Muscle of arm (tissue), 12 donors: Measurements from ENCODE around the gene KLHL35. TPM values are rescaled to one million over a fixed set of nuclear protein-coding genes. Genes with fewer than 3 reads are reported as not detected.
"Not testable (repeated sequence)": the region's sequence is repeated elsewhere in the genome, so short reads cannot be mapped to it uniquely, and the experiment has no call there.

Experiments used
- DNase-seq: peaks from one replicate; pipeline ENCODE4 v3.0.0-alpha.2; 2013
- polyA plus RNA-seq, 12 donors: library from polyadenylated mRNA; unstranded; fragments of 120-200 nt; gene quantifications; one replicate each; pipeline ENCODE4 v1.2.1, GENCODE V29; 2013; ENCODE audit not compliant: insufficient read length in 12 of 12

Gene KLHL35
- polyA plus RNA-seq, 12 donors, result 2.2 to 12.4 (median 3.7) TPM; not detected in 1

DNA sequence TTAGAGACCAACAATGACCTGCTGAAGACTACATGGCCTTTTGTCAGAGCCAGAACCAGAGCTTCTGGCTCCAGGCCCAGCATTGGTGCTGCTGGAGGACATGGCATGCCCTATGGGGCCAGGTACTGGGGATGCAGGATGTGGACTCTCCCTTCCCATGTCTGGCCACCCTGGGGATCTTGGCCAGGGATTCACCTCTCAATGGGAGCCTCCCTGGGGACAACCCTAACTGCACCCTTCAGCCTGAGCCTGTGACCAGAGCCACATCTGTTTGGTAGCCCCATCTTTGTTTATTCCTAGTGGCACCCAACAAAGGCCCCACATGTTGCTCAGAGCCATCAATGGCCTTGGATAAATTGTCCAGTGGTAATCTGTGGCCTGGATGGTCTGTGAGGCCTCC, 5.8 kb downstream of the KLHL35 start:
- DNase-seq, result no peak

DNA sequence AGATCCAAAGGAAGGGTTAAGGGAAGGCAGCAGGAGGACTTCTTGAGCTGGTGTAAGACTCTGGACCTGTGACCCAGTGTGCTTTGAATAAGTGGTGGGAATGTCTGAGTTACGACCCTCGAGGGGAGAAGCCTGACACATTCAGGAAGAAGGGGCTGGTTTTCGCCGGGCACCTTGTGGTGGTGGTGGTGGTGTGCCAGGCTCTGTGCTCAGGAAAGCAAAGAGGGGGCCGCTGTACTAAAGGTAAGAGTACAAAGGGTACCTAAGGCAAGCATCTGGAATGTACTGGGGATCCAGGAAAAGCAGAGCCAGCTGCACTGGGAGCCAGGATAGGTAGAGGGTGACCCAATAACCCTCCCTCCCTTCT, 6.3 kb downstream of the KLHL35 start:
- DNase-seq, result no peak

DNA sequence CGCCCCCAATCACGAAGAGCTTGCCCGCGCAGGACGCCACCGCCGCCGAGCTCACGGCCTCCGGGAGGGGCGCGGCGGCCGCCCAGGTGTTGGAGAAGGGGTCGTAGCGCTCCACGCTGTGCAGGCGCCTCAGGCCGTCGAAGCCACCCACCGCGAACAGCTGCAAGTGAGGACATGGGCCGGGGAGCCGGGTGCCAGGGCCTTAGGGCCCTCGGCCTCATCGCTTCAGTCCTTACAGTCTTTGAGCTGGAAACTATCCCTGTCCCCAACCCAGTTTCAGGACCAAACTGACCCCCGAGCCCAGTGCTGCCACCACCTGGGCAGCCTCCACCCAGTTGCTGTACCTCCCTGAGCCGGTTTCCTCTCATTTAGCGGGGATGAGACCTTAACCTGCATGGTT, 7.6 kb downstream of the KLHL35 start:
- no peak for DNase-seq

DNA sequence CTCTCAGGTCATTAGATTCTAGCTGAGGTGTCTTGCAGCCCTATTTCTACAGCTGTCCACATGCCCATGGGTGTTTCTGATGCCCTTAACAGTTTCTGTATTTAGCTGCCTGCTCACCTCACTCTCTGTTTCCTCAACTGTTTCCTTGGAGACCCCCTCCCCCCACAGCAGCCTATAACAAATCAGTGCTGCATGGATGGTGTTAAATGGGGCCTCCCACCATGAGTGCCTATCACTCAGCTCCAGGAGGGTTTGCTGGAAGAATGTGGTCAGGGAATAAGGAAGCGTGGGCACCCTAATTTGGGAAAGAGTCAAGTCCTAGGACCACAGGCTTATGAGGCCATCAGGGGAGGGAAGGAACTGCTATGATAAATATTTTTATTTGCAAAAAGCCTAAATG, 8.6 kb downstream of the KLHL35 start:
- no peak for DNase-seq

DNA sequence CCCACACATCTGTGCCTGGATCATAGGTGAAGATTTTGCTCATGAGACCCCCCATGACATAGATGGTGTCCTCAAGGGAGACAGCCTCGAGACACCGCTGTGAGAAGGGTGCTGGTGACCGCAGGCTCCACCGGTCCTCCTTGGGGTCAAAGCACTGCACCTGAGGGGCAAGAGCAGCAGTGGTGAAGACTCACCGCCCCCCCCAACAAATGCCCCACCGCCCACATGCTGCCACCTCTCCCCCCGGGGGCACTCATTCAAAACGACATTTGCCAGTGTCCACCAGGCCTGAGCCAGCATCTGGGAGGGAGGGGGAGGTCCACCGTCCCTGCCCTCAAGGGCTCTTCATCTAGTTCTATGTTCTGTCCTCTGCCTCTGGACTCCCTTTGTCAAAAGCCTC, 9.3 kb downstream of the KLHL35 start:
- DNase-seq, result no peak

DNA sequence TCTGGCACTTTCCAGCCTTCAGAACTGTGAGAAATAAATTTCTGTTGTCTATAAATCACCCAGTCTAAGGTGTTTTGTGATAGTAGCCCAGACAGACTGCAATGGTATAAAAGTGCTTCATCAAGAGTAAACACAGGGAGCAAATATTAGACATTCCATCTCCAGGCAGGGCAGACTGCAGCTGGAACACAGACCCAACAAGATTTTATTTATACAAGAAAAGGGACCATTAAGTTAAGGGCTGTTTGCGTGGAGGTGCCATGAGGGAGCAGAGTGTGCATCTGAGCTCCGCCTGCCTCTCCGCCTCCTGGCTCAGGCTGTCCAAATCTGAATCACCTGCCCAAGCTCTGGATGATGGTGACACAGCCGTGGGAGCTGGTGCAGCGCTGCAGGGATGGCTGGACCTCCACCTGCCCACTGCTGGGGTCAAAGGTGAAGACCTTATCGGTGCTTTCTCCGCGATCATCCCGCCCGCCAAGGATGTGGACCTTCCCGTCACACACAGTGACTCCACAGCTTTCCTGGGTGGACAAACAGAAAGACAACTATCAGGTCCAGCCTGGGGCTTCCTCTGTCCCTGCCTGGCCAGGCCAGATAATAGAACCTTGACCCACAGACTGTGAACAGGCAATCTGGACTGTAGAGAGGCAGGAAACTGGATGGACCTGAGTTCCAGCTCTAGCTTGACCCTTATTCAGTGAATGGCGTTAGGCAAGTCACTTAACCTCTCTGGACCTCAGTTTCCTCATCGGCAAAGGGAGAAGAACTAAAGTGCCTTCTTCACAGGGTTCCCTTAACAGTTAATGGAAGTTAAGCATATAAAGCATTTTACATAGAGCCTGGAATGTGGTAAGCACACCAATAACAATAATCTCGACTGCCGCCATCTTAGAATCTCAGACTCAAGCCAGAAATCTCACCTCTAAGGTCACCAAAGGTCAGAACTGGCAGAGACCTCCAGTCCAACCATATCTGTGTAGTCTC, 10.5 kb downstream of the KLHL35 start:
- DNase-seq, result no peak

DNA sequence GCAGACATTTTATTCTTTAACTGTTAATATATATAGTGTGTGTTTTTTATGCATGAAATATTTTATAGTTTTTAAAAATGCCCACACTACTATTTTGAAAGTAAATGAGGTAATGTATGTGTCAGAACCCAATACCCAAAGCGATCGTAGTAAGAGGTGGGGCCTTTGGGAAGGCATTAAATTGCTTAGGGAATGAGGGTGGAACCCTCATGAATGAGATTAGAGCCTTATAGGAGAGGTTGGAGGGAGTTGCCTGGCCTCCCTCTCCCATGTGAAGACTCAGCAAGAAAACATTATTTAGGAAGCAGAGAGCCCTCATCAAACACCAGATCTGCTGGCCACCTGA, 11.1 kb downstream of the KLHL35 start:
- DNase-seq, result no peak

DNA sequence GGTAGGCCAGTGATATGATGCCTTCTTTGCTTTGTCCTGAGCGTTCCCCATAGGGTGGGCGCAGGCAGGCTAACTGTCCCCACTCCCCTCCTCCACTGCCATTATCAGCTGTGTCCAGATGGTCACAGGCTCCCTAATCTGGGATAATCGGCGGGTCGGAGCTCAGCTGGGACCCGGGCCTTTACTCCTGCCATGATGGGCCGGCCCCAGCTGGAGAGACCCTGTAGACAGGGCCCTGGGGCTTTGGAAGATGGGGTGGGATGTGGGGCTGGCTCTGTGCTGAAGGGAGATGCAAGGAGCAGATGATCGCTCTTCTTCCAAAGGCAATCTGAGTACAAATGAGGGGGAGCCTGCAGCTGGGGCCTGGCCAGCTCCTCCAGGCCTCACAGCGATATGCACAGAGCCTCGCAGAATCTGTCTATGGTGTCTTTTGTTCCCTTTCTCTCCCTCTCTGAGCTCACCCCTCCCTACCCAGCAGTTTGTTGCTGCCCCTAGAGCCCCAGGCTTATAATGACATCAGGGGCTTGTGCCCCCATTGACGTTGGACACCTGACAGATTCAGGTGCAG, 11.9 kb downstream of the KLHL35 start:
- DNase-seq, result no peak

DNA sequence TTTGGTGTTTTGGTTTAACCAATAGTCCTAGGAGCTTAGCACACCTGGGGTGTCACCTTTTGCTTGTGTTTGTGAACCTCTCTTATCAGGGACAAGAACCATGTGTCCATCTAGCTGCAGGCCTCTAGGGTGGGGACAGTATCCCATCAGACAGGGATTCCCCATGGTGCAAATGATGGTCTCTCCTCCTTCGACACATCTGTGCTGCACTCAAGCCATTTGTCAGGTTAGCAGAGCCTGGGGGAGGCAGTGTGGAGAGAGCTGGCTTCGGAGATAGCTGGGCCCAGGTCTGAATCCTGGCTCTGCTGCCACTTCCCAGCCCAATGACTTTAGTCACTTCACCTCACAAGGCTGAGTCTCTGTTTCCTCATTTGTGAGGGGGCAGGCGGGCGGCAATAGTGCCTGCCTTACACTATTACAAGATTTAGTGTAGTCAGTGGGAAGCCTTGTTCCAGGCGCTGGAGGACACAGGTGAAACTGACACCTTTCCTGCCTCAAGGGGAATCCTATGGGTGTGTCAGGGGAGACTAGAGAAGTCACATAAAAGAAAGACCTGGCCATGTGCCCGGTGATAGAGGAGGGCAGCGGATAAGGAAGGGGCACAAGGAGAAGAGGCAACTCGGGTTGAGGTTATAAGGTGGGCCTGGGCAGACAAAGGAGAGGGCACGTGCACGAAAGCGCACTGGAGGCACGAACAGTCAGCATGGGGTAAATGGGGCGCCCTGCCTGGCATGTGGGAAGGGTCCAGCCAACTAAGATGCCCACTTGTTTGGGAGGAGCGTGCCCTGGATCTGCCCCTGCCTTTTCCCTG, 12.6 kb downstream of the KLHL35 start:
- no peak for DNase-seq

DNA sequence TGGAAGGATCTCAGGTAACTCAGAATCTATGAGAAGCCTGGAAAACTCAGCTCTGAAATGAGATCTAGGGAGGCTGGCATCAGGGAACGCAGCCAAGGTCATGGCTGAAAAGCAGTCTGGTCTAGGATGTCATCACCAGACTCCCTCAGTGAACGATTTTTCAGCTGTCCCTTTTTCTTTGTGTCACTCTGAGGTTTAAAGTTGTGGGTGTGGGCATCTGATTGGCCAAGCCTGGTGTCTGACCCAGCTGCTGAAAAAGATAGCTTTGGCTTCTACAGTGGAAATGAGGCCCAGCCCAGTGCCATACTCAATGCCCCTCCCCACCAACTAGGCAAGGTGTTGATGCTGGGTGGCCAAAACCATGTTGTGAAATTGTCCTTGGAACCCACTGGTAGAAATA, 19.1 kb downstream of the KLHL35 start:
- no peak for DNase-seq

DNA sequence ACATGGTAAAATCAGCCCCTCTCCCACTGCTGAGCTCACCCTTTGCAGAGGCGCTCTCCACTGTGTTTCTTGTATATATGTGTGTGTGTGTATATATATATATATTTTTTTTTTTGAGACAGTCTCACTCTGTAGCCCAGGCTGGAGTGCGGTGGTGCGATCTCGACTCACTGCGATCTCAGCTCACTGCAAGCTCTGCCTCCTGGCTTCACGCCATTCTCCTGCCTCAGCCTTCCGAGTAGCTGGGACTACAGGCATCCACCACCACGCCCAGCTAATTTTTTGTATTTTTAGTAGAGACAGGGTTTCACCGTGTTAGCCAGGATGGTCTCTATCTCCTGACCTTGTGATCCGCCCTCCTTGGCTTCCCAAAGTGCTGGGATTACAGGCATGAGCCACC, 19.9 kb downstream of the KLHL35 start:
- DNase-seq, result not testable (repeated sequence)

DNA sequence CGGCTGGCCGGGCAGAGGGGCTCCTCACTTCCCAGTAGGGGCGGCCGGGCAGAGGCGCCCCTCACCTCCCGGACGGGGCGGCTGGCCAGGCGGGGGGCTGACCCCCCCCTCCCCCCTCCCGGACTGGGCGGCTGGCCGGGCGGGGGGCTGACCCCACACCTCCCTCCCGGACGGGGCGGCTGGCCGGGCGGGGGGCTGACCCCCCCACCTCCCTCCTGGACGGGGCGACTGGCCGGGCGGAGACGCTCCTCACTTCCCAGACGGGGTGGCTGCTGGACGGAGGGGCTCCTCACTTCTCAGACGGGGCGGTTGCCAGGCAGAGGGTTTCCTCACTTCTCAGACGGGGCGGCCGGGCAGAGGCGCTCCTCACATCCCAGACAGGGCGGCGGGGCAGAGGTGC, 23.0 kb downstream of the KLHL35 start:
- not testable (repeated sequence) for DNase-seq

DNA sequence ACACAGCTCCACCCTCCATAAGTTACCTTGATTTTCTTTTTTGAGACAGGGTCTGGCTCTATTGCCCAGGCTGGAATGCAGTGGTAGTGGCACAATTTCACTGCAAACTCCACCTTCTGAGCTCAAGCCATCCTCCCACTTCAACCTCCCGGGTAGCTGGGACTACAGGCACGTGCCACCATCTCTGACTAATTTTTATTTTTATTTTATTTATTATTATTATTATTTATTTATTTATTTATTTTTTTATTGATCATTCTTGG, 24.1 kb downstream of the KLHL35 start:
- DNase-seq, result no peak

DNA sequence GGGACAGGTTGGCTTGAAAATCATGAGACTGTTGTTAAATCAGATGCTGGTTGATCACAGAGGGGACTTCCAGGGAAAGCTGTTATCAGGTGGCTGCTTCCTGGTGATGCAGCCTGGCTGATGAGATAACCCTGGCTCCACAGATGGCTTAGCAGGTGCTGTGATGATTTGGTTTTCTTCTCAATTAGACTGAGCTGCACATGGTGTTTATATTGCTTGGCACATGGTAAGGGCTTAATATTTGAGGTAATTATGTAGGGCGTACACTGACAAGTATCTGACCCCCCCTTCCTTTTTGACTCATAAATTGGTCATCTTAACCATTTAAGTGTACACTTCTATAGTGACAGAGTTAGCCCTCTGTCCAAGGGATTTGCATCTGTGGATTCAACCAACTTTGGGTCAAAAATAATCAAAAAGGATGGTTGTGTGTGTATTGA, 26.6 kb downstream of the KLHL35 start:
- DNase-seq, result no peak

DNA sequence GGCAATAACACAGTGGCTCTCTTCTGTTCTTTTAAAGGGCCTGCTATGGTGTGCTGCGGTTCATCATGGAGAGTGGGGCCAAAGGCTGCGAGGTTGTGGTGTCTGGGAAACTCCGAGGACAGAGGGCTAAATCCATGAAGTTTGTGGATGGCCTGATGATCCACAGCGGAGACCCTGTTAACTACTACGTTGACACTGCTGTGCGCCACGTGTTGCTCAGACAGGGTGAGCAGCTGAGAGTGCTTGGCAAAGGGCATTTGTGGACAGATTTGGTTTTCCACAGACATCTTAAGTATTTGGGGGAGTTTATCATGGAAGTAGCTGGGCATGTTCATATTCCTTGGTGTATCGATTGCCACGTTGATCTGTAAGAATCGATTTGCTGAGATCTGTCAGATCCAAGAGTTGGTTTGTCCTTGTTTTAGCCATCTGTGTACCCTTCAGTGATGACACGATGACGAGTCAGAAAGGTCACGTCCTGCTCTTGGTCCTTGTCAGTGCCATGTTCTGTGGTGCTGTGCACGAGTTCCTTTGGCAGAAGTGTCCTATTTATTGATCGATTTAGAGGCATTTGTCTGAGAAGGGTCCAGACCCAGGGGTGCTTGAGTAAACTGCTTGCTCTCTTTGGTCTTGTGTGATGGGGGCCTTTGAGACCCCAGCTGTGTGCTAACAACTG, 28.9 kb downstream of the KLHL35 start:
- no peak for DNase-seq

DNA sequence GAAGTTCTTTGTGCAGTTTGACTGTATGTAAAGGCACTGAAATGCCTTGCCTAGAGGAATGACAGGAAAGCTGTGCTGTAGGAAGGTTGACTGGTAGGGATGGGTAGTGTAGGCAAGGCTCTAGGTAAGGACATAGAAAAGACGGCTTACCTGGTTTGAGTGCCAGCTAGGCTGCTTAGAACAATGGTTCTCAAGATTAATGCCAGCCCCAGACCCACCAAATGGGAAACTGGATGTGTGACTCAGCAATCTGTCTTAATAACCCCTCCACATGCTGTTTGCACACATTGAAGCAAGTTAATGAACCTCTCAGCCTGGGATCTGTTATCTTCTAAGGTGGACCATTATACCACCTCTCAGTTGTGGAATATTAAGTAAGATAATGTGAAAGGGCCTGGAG, 30.0 kb downstream of the KLHL35 start:
- DNase-seq, result no peak

DNA sequence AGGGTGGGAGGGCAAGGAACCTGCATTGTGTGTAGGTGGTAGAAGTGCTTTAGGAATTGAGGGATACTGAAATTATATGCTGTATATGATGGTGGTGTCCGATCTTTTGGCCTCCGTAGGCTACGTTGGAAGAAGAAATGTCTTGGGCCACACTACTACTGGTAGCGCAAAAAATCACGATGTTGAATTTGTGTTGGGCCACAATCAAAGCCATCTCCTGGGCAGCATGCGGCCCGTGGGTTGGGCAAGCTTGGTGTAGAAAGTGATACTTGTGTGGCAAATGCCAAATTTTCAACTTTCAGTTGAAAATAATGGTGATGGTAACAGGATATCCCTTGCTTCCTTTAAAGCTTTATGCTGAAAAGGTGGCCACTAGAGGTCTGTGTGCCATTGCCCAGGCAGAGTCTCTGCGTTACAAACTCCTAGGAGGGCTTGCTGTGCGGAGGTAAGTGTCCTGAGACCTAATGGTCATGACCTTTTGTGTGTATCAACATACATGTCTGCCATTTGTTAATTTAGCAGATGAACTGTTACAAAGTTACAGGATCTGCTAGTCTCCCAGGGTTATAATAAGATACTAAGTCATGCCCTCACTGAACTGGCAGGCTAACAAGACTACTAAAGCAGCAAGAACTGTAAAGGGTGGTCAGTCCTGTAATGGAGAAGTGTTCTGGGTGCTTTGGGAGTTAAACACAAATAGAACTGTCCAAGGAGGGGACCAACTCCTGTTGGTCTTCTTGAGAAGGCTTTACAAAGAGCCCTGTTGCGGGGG, 30.8 kb downstream of the KLHL35 start:
- DNase-seq, result no peak

DNA sequence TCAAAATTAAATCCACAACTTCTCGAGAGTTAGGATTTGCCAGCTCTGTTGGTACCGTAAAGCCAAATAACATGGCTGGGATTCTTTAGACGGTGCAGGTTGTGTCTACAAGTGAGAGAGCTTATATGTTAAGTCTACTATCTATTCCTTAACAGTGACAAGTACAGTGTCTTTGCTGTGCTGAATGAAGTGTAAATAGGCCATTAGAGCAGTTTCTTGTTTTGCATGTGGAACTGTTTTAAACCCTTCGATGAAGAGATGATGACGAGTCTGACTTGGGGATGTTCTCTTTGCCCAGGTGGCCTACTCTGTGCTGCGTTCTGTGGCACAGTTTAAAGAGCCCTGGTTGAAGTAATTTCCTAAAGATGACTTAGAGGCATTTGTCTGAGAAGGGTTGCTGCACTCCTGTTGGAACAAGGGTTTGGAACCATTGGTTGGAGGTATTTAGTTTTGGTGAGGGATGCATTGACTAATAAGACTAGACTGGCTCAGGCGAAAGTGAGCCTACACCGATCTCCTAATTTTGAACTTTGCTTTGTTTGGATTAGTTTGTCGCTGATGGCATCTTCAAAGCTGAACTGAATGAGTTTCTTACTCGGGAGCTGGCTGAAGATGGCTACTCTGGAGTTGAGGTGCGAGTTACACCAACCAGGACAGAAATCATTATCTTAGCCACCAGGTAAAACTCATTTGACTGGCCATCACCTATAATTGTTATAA, 32.7 kb downstream of the KLHL35 start:
- DNase-seq, result no peak

DNA sequence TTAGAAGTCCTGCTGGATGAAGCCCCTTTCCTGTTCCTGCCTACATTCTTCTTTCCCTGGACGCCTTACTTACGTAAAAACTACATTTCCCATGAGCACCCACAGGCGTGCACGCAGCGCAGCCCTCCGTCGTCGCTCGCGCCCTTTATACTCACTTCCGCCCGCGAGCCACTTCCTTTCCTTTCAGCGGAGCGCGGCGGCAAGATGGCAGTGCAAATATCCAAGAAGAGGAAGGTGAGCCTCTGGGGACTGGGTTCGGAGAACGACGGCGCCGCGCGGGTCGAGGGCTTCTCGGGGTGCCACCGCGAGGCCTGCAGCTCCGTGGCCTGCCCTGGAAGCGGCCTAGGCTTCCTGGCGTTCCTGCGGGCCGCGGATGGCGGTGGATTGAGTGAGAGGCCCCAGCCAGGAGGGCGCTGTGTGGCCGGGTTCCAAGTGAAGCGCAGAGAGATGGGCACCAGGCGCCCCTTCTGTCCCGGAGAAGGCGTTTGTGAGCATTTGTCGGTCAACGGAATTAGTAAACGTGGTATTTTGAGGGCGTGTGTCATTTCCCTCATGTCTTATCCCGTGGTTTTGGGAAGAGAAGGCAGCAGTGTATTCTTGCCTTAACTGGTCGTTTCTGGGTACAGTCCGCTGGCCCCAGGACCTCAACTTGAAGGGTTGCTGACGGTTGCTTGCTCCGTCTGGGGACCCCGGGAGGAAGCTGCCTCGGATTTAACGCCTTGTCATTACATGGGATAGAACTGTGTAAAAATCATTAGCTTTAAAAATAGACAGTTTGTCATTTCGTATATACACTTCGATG, 33.5 kb downstream of the KLHL35 start, which contains the start of gene RPS3:
Gene RPS3 (plus strand): TSS at position 175 of the 802 bp plus-strand sequence. CDS start 30 bp downstream, at position 205.
- DNase-seq, result peak; percentile 94

DNA sequence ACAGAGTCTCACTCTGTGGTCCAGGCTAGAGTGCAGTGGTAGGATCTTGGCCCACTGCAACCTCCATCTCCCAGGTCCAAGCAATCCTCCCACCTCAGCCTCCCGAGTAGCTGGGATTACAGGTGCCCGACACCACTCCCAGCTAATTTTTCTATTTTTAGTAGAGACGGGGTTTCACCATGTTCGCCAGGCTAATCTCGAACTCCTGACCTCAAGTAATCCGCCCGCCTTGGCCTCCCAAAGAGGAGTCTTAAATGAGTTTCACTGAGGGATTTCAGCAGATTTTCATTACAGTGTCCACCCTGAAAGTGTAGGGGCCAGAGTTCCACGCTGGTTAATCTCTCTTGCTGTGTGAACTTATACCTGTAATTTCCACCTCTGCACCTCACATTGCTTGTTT, 34.1 kb downstream of the KLHL35 start:
- DNase-seq, result no peak
